ENCODE results near the gene GLMN. TPM values are rescaled to one million over a fixed set of nuclear protein-coding genes. Genes with fewer than 3 reads are reported as not detected.

The GLMN gene
- total RNA-seq, 1 donor = 18.0 TPM

- DNase-seq (ENCODE audit: low read depth) = no peak
- TF ChIP-seq CTCF (IDR thresholded peaks at IDR 0.05; ENCODE audit: insufficient read depth, low read length) = no peak
Observed at GRCh38 chr1:92203105-92203504, 95.7 kb downstream of the GLMN start.

DNA sequence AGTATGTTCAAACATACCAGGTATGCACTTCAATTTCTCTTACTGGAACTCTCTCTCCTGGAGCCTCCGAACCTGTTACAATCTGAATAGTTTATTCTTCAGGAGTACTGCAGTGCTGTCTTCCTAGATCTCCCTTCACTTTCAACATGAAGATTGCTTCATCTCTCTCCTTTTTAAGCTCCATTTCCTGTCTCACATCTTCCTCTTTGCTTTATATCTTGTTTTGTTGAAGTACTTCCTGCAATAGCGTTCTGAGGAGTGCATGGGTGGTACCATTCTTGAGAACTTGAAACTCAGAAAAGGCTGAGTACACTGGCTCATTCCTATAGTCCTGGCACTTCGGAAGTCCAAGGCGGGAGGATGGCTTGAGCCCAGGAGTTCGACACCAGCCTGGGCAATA is 96.8 kb downstream of the GLMN start:
- TF ChIP-seq CTCF (IDR thresholded peaks at IDR 0.05; ENCODE audit: insufficient read depth, low read length) = no peak
- no peak for DNase-seq (ENCODE audit: low read depth)
- H3K4me3 ChIP-seq (ENCODE audit: low read depth, low read length) = no peak overlapping the region

More at GRCh38 chr1:92203105-92203504, 95.7 kb downstream of the GLMN start:
- no peak overlapping the region for H3K4me3 ChIP-seq (ENCODE audit: low read depth, low read length)

Other genes starting within 250 kb of the GLMN start
- not detected in 2 replicates for gene SETSIP, start 223.6 kb downstream of the GLMN start, total RNA-seq (ENCODE audit: low replicate concordance)
- gene BTBD8, start 218.6 kb downstream of the GLMN start, total RNA-seq (ENCODE audit: low replicate concordance) = 5.2 and 14.0 TPM in 2 replicates
- gene C1orf146, start 81.1 kb downstream of the GLMN start, total RNA-seq (ENCODE audit: low replicate concordance) = not detected in 2 replicates
- gene RPAP2, start 72 bp upstream of the GLMN start, total RNA-seq (ENCODE audit: low replicate concordance) = 4.4 and 16.1 TPM in 2 replicates
- gene GFI1, start 187.9 kb upstream of the GLMN start, total RNA-seq (ENCODE audit: low replicate concordance) = 0.09 and 0.65 TPM in 2 replicates

Measured in fibroblast of the aortic adventitia (primary cell).